HG03060 (cell line): ENCODE measurements around the gene TAS2R1.

Source experiments
- ATAC-seq: cut with Tn5 transposase; IDR thresholded peaks from one replicate; pipeline ENCODE4 v1.9.1; 2021; ENCODE audit warnings: low read depth, moderate number of reproducible peaks; ENCODE audit not compliant: unreplicated experiment

TAS2R1 gene

DNA sequence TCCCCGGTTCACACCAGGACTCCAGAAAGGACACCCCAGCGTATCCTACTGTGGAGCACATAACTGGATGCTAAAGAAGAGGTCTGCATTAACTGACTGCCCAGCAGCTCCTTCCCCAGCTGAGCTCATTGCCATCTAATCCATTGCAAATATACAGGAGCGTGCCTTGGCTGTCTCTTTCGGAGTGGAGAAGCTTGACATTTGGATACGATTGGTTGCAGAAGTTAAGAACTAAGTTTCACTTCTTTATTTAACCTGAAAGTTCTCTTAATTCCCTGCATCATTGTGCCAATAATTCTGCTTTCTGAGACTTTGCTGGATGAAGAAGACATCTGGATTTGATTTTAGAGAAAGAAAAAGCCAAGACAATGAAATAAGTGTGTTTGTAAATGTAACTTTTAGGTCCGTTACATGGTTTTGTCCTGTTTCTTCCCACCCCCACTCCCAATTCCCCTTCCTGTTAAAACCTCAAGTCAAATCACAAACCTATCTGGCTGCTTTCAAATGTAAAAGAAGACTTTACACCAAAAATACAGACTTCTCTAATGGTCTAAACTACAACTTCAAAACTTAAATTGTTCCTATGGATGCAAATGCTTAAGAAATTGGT is 33.9 kb downstream of the TAS2R1 start:
- ATAC-seq = no peak

DNA sequence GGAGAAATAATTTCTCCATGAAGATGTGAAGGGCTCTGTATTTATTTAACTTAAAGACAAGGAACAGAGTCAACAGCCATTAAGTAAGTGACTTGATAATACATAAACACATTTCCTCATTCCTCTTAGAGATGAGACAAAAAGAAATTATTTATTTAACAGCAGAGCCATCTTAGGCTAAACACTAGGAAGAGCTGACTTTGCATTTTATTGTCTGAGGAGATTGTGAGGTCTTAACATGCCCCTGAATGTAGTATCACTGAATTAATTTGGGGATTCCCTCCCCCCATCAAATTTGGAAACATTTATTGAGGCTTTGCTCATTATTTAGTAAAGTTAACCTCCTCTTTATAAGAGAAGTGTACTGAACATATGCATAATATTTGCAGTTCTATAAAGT is 35.2 kb downstream of the TAS2R1 start:
- ATAC-seq = no peak

GRCh38 chr5:9589049-9589835 is 40.9 kb downstream of the TAS2R1 start:
- no peak for ATAC-seq

DNA sequence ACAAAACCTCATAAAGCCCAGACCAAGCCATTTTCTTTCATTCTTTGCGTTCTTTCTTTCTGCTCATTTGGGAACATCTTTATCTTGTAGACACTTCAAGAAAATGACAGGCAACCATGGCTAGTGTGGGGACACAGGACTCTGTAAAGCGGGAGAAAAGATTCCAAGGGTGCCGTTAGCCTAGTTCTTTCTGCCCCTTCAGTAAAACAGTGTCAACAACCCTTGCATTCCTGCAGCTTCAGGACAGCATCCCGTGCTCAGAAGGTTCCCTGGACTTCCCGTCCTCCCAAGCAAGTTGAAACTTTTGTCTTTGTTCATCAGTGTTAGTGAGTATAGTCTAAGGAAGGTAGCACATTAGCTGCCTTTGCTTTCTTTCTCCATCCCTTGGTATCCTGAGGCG is 41.9 kb downstream of the TAS2R1 start:
- no peak for ATAC-seq

DNA sequence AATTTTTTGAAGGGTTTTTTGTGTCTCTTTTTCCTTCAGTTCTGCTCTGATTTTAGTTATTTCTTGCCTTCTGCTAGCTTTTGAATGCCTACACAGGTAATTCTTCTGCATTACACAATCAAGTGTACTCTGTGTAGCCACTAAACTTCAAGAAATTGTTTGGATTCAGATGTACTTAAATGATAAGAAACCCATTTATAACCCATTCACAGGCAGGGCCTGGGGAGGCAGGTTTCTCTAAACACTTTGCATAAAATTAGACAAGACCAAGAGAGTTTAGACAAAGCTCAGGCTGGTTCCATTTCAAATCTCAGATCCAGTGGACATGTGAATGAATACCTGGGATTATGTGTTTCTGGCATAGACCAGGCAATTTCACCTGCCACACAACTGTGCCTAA is 43.0 kb downstream of the TAS2R1 start:
- ATAC-seq = no peak

- no peak for ATAC-seq
Observed at GRCh38 chr5:9582406-9582805, 47.7 kb downstream of the TAS2R1 start.
